ENCODE measurements around the gene RNF148.

GRCh38 chr7:122748195-122748594 lies 45.5 kb upstream of the RNF148 start:
- no peak for TF ChIP-seq YY1 (IDR thresholded peaks at IDR 0.05; ENCODE audit: insufficient read depth, insufficient read length)
- TF ChIP-seq ZNF274 (IDR thresholded peaks at IDR 0.05; ENCODE audit: low read depth, low read length) = no peak
- TF ChIP-seq SUZ12 (IDR thresholded peaks at IDR 0.05; ENCODE audit: extremely low read depth, insufficient read depth, insufficient read length) = no peak

Data from NT2/D1 (cell line).